ENCODE data around the gene HSPA12B.

HSPA12B gene

DNA sequence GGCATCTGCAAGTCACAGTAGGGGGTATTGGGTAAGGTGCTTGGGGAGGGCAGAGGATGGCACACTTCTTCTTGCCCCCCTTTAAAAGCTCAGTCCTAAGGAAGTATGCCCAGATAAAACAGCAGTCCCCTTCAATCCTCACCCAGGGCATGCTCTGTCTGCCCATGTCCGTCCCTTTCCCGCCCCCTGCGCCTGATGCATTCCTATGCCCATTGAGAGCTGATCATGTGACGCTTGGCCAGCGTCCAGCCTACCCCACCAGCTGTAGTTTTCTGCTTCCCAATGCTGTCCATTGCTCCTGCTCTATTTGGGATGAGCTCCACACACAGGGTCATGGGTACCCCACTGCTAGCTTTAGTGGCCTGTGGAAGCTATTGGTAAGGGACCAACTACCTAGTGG, 28.4 kb upstream of the HSPA12B start:
- no peak for DNase-seq (ENCODE audit: low read depth in 2 of 2)

DNA sequence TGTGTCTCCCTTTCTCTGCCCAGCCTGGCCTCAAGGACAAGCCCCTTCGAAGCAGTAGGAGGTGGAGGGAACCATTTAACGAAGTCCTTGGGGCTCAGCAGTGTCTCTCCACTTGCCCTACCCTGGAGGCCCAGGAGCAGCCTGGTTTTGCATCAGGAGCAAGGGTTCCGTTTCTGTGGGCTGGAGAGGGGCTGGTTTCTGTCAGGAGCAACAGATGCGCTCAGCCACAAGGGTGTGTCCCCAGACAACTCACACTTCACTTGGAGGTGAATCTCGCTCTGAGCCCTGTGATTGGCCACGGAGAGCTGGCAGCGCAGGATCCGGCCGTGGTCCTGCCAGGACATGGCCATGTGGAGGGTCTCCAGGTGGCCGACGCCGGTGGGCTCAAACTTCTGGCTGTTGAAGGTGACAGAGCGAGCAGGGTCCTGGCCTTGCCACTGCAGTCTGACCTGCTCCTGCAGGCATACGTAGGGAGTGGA, 27.0 kb upstream of the HSPA12B start:
- DNase-seq (ENCODE audit: low read depth in 2 of 2) = no peak

DNA sequence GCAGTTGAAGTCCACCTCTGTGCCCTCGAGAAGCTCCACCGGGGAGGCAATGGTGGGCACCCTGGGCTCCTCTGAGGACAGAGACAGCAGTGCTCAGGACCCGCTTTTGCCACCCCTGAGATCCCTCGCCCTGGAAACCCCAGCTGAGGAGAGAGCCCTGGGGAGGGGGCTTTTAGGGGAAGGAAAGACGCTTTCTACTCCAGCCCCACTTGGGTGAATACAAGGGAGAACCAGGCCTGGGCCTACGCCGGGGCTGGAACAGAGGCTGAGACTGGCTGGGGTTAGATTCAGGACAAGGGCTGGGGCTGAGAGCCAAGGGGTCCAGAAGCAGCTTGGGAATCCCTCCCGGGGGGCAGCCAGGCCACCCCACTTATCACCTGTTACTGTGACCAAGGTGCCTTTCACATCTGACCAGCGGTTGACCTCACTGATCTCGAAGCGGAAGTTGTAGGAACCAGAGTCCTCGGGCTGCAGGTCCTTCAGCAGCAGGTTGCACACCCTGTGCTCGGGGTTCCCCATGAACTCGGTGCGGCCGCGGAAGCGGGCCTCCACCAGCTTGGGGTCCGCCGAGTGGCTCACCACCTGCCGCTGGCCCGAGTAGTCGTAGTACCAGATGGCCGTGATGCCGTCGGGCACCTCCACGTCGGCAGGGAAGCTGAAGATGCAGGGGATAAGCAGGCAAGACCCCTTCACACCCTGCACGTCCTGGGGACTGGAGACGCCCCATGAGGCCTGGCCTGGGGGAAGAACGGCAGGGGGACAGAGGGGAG, 26.3 kb upstream of the HSPA12B start:
- DNase-seq (ENCODE audit: low read depth in 2 of 2) = no peak

DNA sequence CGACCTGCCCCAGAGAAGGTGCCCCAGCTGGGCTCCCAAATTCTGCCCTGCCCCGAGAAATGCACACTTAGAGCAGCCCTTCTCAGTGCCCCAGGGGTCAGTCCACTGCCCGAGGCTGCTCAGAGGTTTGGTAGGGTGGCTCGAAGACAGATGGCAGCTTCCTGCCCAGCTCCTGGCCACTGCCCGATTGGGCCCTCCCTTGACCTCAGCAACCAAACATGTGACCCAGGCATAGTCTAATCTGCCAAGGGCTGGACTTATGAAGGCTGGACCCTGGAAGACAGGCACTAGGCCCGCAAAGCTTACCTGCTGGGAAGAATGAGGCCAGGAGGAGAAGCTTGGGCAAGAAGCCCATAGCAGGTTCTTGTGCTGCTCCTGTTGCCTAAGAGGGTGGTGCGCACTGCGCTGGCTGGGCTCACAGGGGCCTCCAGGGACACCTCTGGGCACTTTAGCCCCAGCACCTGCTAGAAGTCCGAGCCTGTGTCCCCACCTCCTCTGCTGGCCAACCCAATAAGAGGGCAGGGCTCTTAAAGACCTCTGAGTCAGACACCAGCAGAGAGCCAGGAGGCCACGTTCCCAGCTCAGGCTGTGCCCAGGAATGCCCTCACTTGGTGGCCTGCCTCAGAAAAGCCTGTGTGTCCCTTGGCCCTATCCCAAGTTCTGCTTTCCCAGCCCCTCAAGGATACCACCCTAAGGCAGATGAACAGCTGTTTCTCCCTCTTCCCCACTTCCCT, 25.5 kb upstream of the HSPA12B start:
- DNase-seq (ENCODE audit: low read depth in 2 of 2) = no peak

DNA sequence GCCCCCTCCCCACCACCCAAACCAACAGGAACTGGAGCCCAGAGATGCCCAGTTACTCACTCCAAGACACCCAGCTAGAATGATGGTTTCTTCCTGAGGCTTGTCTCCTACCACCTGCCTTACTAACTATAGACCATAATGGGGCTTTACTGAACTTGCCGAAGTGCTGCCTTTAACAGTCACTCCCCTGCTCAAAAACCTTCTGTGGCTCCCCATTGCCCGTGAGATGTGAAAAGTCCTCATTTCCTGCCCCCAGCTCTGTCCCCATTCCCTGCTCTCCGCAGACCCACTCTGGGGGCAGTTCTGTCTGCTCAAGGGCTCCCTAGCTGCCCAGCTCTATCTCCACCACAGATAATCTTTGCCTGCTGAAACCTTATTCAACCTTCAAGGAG, 25.0 kb upstream of the HSPA12B start:
- no peak for DNase-seq (ENCODE audit: low read depth in 2 of 2)

DNA sequence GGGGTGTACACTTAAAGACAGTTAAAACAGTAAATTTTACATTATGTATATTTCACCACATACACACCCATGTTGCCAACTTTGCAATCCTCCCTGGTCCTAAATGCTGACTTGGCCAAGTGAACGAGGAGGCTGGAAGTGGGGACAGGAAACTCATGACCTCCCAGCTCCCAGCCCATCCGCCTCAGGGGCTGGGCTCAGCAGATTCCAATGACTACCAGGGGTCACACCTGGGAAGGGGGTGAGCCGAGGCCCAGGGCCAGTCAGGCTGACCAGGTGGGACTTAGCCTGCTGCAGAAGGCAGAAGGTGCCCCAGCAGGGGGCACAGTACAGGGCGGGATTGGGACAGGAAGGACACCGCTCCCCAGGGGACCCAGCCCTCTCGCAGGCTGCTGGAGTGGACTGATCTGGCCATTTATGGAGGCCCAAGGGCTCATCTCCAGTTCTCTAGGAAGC, 22.4 kb upstream of the HSPA12B start:
- no peak for DNase-seq (ENCODE audit: low read depth in 2 of 2)

DNA sequence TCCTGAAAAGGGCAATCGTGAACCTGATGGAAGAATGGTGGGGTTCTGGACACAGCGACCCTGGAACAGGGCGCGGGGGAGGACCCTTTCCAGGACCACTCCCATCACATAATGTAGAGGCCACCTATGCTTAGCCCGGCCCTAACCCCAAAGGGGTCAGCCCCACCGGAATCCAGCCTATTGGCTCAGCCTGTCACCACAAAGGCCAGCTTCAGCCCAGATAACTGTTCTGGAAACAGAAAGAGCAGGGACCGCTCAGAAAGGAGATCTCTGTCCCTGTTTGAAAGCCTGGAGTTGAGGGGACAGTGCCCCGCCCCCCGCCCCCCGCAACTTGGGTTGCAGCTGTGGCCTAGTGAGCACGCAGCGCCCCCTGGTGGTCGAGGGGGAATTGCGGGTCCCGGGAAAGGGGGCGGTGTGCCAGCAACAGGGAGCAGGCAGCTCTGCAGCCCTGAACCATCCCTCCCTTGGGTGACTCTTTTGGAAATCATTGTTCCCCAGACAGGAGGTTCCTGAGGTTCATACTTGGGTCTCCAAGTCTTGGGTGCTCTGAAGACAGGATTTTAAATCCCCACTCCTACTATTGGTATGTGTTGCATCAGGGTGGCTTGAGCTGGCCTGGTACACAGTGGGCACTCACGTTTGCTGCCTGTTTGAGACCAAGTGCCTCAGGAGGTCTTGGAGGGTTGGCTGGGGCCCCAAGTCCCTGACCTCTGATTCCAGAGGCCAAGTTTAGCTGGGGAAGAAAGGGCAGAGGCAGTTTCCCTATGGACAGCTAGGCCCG, 21.6 kb upstream of the HSPA12B start:
- peak; percentile 43 to 66 for DNase-seq (ENCODE audit: low read depth in 2 of 2)

DNA sequence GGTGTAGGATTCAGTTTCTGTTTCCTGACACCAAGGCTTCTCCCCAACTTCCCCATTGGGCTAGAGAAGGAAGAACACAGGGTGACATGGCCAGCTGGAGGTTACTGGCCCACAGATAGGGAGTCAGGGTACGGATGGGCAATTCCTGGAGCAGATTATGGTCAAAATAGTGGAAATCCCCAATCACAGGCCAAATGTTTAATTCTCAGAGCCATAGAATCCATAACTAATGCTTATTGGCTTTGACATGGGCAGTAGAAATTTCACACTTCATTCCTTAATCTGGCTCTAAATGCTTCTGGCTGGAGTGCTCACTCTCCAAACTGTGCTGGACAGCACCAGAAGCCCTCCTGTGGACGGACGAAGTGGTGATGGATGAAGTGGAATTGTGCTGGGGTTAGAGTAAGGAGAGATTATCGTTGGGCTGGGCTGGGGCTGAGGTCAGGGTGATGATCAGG, 21.0 kb upstream of the HSPA12B start:
- no peak for DNase-seq (ENCODE audit: low read depth in 2 of 2)

DNA sequence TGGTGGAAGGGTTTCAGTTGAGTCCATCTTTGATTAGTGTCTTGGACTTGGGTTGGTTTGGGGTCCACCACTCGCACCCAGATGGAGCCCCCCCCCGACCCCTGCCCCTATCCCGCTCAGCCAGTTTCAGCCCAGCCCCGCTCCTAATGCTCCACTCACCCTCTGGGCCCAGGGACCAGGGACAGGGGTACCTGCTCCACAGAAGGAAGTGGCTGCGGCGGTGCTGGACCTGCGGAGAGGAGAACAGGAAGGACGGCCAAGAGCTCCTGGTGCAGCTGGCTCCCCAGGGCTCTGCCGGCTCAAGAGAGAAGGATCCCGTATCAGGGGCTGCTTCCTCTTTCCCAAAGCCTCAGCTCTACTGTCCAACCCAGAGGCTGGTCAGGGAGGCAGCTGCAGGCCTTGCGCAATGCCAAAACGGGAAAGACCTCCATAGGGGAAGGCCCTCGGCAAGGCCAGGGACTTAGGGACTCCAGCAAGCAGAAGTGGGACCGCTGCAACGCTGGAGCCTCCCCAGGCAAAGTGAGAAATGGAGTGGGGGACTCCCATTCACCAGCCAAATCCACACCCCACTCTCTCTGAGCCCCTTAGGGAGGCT, 20.1 kb upstream of the HSPA12B start, which contains the start of gene SIGLEC1:
SIGLEC1 (minus strand) TSS at position 322 of the 595 bp plus-strand sequence. CDS start 5,472 bp downstream, outside the sequence.
- no peak for DNase-seq (ENCODE audit: low read depth in 2 of 2)

DNA sequence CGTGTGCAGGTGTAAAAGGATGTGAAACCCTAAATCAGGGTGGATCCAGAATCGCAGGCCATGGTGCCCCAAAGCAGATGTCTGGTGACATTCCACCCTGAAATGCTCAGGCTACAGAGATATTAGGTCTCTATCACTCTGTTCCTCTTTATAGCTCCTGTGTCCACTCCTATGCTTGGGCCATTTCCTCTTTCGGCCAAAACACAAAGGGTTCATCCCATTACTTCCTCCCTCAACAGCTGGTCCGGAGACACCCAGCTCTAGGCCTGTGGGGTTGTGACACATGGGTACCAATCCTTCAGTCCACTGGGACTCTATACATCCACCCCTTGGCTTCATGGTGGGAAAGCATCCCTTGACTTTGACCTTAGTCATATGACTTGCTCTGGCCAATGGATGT, 18.4 kb upstream of the HSPA12B start:
- DNase-seq (ENCODE audit: low read depth in 2 of 2) = no peak

DNA sequence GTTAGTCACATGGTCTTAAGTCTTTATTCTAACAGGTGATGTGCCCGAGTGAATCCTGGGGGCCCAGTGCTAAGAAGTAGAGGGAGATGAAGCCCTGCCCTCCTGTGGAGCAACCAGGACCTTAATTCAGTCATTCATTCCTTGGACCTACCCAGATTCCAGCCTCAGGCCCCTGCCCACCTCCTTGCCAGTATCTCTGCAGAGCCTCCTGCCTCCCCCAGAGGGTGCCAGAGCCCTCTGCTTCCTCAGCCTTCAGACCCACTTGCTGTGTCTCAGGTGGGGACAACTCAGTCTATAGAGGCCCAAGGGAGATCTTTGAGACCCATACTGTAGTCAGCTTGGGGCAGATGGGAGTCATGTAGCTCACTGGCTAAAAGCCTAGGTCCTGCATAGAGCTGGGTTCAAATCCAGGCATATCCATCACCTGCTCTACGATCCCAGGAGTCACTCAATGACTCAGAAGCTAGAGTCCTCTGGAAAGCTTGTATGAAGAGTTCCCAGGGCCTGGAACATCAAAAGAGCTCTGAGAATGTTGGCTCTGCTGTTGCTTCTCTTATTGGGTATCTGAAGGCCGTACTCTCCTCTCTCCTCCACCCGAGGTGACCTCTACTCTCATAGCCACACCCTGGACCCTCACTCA, 16.2 kb upstream of the HSPA12B start:
- DNase-seq (ENCODE audit: low read depth in 2 of 2) = peak in 1 of 2 donors; percentile 11

DNA sequence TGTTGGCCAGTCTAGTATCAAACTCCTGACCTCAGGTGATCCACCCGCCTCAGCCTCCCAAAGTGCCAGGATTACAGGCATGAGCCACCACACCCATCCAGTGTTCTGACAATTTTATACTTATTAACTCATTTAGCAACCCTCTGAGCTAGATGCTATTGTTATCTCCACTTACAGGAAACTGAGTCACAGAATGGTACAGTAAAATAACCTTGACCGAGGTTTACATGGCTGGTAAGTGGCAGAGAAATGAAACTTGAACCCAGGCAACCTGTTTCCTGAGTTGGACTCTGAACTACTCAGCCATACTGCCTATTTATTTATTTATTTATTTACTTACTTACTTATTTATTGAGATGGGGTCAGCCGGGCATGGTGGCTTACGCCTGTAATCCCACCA, 13.4 kb upstream of the HSPA12B start:
- DNase-seq (ENCODE audit: low read depth in 2 of 2) = no peak

DNA sequence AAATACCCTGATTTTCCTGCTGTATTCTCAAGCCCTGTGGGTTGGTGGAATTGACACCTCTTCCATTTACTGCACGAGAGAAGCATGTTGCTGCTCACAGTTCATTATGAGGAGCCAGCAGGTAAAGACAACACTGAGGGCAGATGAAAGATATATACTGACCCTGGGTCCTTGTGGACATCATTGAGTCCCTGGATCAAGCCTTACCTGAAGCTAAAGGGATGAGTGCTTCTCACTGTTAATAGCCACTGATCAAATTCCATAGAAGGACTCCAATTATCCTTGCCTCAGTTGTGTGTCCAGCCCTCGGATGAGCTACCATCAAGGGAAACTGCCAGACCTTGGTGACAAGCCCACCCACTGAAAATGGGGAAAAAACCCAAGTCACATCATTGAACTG, 12.4 kb upstream of the HSPA12B start:
- DNase-seq (ENCODE audit: low read depth in 2 of 2) = no peak

DNA sequence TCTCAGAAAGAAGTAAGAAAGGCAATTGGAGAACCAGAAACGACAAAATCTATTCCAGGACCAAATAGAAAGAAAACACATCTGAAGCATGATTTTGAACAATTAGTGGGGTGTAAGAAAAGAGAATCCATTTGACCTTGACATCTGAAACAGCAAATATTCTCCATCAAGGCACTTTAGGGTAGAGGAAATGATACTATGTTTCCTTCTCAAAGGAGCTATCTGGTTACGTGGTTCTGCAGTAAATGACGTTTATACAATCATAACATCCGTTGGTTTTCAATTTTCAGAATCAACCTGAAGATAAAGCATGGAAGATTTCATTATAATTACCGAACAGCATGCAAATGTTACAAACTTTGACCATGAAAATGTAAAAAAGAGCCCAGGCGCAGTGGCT, 11.9 kb upstream of the HSPA12B start:
- DNase-seq (ENCODE audit: low read depth in 2 of 2) = no peak

DNA sequence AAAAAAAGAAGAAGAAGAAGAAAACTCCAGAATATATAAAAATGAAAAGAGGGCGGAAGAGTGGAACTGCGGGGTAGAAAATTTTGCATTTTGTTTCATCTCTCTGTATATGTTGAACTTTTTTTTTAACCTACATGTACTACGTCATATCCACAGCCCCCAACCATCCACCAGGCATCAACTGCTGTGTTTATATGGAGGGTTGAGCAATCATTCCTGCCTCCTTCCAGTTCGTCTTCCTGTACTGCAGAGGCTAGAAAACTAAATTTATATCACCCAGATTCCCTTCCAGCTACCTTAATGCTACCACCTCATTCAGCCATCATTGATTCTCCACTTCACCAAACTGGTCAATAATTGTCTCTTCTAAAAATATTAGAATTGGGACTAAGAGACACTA, 10.6 kb upstream of the HSPA12B start:
- DNase-seq (ENCODE audit: low read depth in 2 of 2) = no peak

DNA sequence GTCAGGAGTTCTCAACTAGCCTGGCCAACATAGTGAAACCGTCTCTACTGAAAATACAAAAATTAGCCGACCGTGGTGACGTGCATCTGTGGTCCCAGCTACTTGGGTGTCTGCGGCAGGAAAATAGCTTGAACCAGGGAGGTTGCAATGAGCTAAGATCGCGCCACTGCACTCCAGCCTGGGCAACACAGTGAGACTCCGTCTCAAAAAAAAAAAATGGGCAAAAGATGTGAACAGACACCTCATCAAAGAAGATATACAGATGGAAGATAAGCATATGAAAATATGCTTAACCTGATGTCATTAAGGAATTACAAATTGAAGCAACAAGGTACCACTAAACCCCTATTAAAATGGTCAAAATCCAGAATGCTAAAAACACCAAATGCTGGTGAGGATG, 9.2 kb upstream of the HSPA12B start:
- DNase-seq (ENCODE audit: low read depth in 2 of 2) = no peak

DNA sequence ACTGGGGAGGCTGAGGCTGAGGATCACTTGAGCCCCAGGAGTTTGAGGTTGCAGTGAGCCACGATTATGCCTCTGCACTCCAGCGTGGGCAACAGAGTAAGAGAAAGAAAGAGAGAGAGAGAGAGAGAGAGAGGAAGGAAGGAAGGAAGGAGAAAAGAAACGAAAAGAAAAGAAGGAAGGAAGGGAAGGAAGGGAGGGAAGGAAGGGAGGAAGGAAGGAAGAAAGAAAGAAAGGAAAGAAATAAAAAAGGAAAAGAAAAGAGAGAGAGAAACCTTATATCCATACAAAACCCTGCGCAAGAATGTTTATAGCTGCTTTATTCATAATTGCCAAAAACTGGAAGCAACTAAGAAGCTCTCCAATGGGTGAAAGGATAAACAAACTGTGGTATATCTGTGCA, 8.1 kb upstream of the HSPA12B start:
- DNase-seq (ENCODE audit: low read depth in 2 of 2) = no peak

DNA sequence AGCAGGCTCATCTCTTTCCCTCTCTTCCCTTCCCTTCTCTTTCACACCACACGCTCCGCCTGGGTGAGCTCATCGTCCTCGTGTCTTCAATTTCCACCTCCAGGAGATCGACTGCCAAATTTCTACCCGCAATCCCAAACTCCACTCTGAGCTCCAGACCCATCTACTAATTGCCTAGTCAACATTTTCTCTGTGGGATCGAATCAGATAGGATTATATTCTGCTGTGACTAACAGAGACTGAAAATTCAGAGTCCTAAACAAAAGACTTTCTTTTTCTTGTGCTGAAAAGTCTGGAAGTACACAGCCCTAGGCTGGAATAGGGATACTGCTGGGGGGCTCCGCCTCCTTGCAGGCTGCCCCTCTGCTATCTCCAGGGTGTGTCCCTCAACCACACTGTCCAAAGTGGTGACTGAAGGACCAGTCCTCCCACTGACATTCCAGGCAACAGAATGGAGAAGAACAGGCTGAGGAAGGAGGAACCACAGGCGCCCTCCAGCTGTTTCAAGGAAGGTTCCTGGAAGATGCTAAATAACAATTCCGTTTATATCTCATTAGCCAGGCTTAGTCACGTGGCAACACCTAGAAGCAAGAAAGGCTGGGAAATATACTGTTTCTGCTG, 5.0 kb upstream of the HSPA12B start:
- no peak for DNase-seq (ENCODE audit: low read depth in 2 of 2)

DNA sequence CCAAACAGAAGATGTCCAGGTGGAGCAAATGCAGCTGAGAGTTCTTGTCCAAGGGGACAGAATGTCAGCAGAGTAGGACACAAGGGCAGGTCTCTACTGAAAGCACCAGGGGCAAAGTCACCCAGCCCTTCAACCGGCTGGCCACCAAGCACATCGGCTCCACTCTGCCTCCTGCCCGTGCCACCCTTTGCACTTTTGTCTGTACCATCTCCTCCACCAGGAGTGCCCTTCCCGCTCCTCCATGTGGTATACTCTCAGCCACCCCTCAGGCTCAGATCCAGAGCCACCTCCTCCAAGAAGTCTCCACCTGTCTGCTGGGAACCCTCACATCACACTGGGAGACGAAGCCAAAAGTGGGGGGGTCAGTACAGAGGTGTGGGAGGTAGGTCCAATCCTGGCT, 4.1 kb upstream of the HSPA12B start:
- DNase-seq (ENCODE audit: low read depth in 2 of 2) = no peak

DNA sequence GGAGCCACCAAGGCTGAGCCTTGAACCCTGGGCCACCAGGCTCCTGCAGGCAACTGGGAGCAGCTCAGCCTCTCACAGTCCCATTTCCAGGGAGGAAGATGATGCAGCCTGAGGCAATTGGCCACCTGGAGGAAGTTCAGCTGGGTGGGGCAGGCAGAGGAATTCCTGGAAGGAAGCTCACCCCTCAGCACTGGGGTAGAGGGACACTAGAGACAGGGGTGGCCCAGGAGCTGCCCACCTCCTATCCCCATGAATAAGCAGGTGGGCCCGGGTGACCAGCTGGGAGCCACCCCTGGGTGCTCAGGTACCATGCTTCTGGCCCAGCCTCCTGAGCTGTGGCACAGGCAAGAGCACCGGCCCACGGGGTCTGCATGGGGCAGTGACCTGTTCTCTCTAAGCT, 3.6 kb upstream of the HSPA12B start:
- no peak for DNase-seq (ENCODE audit: low read depth in 2 of 2)

DNA sequence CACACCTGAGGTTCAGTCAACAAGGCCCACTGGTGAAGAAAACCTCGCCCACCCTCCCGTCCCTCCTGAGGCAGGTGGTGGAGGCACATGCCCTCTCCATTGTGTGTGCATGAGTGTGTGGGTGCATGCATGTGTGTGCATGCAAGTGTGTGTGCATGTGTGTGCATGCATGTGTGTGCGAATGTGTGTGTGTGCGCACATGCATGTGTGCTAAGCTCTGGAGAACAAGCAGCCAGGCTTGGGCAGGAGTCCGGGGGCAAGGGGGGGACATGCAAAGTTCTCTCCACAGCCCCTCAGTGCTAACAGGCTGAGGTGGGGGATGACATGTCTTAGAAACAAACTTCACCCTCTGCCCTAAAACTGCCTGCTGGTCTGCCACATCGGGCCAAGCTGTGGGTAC, 3.1 kb upstream of the HSPA12B start:
- DNase-seq (ENCODE audit: low read depth in 2 of 2) = no peak
